ENCODE results near the gene KIF17.

The KIF17 gene

DNA sequence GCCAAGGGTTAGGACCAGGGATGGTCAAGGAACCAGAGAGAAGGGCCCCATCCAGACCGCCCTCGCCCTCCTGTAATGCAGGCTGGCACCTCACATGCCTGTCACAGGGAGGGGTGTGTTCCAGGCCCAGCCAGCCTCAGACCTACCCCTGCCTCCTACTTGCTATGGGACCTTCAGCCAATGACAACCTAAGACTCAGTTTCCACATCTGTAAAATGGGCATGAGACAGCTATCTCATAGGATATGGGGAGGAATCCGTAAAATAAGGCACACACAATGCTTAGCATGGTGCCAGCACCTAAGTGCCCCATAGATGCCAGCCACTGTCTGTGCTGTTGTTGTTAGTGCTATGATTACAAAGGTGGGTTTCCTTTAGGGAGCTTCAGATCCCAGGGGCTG lies 7.9 kb downstream of the KIF17 start:
- DNase-seq = no peak

DNA sequence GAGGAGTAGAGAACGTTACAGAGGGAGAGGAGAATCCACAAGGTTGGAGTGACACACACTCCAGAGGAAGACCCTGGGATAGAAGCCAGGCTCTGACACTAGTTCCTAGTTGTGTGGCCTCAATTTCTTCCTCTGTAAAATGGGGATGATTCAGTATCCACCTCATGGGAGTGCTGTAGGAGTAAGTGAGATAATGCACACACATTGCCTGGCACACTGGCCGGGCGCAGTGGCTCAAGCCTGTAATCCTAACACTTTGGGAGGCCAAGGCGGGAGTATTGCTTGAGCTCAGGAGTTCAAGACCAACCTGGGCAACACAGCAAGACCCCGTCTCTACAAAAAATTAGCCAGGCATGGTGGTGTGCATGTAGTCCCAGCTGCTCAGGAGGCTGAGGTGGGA lies 8.9 kb downstream of the KIF17 start:
- no peak for DNase-seq

DNA sequence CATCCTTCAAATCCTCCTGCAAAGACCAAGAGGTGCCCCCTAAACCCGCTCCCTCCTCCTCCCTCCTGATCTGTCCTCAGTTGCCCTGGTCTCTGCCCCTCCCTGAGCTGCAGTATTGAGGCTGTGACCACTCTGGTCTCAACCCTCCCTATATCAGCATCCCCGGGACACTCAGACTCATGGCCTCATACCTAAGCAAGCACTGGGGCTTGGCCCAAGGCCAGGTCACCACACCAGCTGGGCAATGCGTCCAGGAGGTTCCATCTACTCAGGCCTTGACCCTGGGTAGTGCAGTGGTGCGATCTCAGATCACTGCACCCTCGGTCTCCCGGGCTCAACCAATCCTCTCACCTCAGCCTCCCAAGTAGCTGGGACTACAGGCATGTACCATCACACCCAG lies 9.8 kb downstream of the KIF17 start:
- DNase-seq = no peak

DNA sequence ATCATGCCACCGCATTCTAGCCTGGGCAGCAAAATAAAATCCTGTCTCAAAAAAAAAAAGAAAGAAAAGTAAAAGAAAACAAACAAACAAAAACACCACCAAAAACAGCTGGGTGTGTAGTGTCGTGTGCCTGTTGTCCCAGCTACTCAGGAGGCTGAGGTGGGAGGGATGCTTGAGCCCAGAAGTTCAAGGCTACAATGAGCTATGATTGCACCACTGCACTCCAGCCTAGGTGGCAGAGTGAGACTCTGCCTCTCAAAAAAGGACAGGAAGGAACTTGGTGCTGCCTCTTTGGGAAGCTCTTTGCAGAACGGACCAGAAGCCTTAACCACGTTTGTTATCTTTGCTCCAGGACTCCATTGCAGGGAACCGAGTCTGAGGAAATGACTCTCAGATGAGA lies 11.0 kb downstream of the KIF17 start:
- no peak for DNase-seq

DNA sequence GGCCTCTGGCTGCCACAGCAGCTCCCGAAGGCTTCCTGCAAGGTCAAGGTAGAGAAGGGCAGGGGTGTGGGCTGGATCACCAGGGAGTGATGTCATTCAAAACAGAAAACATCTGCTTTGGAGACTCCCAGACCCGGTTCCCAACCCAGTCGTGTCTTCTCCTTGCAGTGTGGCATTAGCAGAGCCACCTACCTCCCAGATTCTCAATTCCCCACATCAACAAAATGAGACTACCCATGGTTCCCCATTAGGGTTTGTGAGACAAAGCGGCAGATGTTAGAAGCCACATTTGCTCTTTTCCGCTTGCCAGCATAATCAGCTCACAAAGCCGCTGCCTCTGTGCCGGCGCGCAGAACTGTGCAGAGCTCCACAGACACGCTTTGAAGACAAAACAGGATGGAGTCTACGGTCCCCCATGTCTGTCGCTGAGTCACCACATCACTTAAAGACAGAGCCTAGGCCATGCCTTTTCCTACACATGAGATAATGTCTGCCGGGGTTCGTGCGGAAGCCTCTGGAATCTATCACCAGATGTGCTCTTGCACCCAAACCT lies 12.5 kb downstream of the KIF17 start:
- DNase-seq = peak; percentile 46

DNA sequence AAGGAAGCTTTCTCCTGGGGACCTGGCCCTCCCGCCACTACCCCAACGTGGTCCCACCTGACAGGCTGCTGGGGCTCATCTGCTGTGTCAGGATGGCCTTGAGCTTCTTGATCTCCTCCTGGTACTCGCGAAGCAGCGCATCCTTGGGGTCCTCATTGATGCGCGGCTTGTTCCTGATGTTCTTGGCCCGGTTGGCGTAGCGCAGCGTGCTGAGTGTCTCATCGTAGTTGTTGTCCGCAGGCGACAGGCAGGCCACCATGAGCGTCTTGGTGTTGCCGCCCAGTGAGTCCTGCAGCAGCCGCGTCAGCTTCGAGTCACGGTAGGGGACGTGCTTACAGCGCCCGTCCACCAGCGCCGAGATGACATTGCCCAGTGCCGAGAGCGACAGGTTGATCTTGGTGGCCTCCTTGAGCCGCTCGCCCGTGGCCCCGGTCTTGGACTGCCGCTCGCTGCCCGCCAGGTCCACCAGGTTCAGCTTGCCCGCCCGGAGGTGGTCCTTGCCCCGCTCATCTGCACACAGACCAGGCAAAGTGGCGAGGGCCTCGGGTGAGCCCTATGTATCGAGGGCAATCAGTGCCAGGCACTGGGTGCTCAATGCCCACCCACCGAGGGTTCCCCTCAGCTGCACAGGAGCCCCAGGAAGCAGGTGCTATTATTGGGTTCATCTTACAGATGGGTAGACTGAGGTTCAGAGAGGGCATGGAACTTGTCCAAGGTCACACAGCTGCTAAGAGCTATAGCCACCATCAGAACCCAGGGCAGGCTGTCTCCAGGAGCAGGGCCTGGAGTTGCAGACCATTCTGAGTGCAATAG lies 13.2 kb downstream of the KIF17 start:
- no peak for DNase-seq

DNA sequence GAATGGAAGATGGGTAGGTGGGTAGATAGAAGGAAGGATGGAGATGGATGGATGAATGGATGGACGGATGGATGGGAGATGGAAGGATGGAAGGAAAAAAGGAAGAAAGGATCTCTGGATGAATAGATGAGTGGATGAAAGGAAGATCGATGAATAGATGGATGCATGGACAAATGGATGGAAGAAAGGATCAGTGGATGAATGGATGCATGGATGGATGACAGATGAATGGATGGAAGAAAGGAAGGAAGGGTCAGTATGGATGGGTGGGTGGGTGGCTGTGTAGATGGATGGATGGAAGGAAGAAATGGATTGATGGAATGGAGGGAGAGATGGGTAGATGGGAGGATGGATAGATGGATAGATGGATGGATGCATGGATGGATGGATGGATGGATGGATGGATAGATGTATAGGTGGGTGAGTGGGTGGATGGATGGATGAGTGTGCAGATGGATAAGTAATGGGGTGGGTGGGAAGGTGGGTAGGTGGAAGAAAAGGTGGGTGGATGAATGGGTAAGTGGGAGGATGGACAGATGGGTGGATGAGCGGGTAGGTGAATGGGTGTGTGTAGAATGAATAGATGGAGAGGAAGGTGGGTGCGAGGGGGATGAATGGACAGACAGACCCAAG lies 14.6 kb downstream of the KIF17 start:
- no peak for DNase-seq

DNA sequence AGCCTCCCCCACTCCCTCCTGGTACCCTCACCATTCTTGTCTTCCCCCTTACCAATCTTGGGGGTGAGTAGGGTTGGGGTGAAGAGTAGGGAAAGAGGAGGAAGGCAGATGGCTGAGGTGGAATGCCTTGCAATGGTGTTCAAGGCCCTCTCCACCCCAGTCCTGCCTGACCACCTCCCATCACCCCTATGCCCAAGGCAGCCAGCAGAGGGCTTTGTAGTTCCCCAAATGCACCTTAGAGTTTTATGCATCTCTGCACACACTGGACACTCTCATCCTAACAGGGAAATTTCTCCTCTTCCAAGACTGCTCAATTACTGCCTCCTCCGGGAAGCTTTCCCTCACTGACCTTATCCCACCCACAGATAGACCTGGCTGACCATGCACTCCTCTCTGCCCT lies 15.4 kb downstream of the KIF17 start:
- no peak for DNase-seq

DNA sequence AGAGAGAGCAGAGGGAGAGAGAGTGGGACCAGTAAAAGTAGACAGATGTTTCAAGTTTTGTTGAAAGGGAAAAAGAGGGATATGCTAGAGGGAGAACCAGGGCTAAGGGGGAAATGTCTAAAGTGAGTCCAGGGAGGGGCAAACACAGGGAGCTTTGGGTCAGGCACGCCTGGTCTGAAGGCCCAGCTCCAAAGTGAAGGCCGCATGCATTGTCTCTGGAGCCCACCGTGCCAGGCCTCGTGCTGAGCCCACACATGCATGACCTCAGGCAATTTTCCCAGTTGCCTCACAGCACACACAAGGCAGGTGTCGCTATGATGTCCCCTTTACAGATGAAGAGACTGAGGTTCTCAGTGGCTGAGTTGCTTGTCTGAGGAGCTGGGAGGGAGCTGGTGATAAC lies 16.0 kb downstream of the KIF17 start:
- DNase-seq = no peak

DNA sequence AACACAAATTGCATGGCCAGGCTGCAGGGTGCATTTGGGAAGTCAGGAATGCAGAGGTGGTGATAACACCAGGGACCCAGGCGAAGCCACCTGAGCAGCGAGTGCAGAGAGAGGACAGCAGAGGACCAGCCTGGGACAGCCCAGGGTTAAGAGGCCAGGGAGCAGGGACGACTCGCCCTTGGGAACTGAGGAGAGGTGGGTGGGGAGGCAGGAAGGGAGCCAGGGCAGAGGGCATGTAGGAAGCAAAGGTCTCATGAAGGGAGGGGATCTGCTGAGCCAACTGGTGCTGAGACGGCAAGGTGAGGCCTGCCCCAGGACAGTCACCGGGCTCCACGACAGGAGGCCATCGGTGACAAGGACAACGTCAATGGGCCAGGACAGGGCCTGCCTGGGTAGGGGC lies 16.4 kb downstream of the KIF17 start:
- DNase-seq = no peak

DNA sequence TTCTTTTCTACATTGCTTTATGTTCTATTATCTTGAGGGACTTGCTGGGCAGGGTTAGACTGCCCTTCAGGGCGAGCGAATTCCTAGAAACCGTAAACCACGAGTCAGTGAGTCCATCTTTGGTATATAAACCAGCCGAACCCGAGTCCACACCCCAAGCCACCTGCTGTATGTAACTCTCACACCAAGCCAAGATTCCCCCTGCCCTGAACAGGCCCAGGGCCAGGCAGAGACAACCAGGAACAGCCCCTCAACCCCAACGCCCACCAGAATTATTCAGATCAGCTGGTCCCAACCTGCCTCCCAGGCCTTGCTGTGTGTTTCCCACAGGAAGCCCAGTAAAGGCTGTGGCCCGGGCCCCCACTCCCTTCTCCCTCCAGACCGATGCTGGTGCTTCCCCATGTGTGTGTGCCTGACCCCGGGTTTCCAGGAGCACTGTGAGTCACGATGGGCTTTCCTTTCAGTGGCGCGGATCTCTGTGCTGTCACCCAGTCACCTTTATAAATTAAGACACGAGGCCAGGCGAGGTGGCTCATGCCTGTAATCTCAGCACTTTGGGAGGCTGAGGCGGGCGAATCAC lies 17.1 kb downstream of the KIF17 start:
- DNase-seq = no peak

DNA sequence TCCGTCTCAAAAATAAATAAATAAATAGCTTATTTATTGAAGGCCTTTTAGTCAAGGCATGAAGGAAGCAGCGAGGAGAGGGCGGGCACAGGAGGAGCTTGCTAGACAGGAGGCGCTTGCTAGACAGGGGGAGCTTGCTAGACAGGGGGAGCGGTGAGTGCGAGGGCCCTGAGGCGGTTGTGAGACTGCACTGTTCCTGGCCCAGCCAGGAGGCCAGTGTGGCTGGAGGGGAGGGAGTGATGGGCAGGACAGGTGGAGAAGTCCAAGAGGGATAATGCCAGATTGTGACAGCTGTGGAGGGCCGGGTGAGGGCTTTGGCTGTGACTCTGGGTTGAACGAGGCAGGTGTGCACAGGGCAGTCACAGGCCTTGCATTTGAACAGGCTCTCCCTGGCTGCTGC lies 18.2 kb downstream of the KIF17 start:
- no peak for DNase-seq

DNA sequence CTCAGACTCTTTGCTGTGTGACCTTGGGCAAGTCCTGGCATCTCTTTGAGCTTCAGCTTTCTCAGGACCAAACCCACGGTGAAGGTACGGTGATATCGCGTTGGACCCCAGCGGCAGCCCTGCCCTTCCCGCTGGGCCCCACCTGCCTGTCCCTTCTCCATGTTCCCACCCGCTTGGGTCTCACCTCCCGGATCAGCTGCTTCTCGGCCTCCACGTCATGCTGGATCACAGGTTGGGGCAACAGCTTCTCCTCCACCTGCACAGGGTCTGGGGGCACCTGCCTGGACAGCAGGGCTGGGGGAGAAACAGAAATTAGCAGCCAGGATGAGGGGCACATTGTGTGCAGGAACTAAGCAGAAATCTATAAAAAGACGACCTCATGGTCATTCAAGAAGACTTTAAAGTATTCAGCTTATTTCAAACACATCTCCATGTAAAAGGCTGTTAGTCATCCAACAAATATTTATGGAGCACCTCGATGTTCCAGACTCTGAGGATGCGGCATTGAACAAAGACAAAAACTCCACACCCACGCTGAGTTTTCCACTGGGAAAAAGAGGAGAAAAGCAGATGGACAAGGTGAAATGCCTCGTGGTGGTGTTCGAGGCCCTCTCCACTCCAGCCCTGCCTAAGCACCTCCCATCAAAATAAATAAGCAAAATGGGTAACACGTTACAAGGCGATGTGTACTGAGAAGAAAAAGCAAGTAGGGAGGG lies 19.5 kb downstream of the KIF17 start:
- peak; percentile 81 for DNase-seq

DNA sequence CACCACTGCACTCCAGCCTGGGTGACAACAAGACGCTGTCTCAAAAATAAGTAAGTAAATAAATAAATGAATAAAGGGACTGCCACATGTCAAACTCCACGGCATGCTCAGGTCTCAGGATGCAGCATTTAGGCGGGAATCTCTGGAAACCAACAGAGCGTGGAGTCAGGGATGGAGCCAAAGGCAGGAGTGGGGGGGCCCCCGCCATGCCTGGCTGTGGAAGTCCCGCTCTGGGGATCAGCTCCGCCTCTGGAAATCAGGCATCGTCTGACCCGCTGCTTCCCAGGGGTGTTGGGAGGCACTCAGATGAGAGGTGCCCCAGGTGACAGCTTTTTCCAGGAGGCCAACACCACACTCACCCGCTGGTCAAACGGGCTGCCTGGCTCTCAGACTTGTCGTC lies 20.2 kb downstream of the KIF17 start:
- DNase-seq = no peak

DNA sequence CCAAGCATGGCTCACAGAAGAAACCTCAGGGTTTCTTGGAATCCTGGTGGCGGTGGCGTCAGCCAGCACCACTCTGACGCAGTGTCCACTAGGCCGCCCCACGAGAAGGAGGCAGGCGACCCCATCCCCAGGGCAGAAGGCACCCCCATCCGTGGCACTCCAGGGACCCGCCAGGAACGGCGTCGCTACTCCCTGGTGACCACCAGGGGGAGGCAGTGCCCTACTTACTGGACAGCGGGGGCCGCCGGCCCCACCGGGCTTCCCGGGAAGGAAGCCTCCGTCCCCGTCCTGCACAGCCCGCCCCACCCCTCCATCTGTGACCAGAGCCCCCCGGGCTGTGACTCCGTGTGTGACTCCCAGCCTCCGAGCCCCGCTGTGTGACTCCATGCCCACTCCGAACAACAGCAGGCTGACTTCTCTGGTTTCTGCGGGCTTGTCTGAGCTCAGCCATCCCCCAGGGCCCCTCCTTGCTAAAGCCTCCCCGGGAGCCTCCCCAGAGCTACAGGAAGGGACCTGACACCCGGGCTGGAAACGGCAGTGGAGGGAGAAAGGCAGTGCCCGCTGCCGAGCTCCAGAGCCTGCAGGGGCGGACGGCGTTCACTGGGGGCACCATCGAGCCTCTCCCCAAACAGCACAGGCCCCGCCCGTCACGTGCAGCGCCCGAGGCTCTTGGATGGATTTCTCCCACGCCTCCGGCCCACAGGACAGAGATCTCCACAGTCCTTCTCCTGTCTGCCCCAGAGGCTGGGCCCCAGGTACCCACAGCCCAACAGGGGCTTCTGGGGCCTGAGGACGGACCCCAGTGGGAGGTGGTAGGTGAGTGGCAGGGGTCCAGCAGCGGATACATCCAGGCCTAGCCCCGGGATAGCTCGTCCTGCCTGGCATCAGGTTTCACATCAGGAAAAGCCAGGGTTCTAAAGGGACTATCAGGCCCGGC lies 21.1 kb downstream of the KIF17 start:
- DNase-seq = peak; percentile 95

DNA sequence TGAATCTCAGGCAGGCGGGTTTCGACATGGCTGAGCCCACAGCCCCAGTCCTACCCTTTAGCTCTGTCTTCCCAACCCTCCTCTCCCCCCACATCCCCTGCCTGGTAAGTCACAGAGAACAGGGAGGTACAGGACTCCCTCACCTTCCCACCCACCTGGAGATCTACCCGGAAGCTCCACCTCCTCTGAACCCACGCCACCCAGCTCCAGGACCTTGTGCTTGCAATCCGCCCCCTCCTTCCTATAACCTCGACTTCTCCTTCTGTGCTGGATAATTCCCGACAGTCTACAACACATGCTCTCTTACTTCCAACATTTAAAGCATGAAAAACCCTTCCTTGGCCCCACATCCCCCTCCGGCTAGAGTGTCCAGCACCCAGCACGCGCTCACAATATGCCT lies 22.3 kb downstream of the KIF17 start:
- DNase-seq = no peak

DNA sequence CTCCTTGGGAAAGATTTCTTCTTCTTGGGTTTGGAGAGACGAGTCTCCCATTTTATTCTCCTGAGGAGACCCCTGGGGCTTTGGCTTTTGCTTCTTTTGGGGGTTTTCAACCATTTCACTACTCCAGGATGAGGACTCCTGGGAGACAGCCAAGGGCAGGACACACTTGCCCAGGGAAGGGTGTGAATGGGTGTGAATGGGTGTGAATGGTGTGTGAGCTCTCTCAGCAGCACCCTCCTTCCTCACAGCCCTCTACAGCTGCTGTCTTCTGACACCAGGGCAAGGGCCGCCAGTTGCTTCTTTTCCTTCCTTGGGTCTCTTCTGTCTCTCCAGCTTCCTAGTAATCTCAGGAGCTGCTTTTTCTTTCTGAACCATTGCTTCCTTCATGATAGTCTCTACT lies 24.2 kb downstream of the KIF17 start:
- no peak for DNase-seq

DNA sequence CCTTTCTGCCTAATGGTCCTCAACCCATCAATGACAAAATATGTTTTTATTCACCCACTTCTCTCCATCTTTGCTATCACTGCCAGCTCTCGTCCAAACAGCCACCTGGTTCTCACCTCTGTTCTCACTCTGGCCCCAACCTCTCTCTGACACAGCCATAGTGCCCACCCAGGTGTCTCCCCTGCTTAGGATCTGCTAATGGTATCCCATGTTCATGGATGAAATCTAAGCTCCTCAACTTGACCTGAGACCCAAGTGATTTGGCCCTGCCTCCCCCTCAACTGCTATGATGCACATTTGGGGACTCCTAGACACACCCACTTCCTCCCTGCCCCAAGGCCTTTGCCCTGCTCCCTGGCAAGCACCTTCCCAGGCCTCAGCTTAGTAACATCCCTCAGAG lies 25.9 kb downstream of the KIF17 start:
- no peak for DNase-seq

DNA sequence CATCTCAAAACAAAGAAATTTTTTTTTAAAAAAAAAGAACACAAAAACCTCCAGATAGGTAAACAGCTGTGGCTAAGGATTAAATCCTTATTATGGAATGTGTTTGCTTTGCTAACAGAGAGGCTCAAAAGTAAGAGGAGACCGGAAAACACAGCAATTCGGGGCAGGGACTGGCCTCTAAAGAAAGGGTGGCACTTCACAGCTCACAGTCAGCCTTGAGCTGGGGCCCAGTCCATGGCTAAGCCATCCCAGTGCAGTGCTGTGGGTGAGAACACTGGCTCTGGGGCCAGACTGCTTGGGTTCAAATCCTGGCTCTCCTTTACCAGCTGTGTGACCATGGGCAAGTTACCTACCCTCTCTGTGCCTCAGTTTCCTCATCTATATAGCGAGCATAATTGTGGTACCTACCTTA lies 28.2 kb downstream of the KIF17 start:
- no peak for DNase-seq

DNA sequence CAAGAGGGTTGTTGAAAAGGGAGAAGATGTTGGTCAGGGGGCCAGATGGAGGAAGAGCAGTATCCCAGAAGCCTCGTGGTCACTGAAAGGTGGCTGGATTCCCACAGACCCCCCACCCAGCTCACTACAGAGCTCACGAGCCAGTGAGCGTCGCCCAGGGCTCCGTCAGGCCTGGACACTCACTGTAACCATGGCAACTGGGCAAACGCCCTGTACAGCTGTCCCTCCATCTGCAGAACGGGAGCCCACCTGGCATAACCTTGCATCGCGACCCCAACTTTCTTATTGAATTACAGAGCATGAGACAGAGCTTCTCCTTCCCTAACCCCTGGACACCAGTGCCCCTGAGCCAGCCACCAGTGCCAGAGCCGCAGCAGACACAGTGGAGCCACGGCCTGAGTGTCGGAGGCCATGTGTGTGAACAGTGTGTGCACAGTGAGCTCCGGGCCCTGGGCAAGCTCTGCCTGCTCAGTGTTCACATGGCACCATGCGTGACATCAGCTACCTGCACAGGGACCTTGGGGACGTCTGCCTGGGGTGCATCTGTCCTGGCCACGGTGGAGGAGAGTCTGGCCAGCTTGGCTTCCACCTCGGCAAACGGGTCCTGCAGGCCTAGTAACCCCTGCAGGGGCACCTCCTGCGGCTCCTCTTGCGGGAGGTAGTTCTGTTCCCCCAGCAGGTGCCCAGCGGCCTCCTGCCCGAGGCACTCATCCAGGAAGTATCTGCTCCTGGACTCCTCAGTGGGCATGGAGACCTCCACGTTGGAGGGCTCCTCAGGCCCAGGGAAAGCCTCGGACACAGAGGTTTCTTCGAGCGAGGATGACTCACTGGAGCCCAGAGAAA lies 30.7 kb downstream of the KIF17 start:
- DNase-seq = no peak

DNA sequence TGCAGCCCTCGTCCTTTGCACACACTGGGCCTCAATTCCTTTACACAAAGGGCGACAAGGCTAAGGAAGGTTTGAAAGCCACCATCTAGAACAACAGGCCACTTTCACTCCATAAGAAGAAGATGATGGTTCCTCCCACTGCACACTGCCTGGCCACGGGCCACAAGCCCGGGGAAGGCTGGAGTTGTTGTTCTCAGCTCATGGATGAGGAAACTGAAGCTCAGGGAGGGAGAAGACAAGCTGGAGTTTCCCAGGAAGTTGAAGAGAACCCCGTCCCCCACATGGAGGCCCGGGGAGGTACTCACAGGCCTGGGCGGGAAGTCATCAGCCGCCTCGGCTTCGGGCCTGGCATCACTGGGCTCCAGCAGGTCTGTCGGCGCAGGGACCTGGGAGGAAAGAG lies 32.1 kb downstream of the KIF17 start:
- DNase-seq = no peak

Data from fibroblast of skin of right quadriceps (primary cell).